ENCODE measurements around the gene LTBP4. TPM values are rescaled to one million over a fixed set of nuclear protein-coding genes. Genes with fewer than 3 reads are reported as not detected.

The LTBP4 gene
- polyA plus RNA-seq, 1 donor (not counting 4 experiments of a cell fraction or from before 2014, with no cell fraction given) = 29.6 TPM

DNA sequence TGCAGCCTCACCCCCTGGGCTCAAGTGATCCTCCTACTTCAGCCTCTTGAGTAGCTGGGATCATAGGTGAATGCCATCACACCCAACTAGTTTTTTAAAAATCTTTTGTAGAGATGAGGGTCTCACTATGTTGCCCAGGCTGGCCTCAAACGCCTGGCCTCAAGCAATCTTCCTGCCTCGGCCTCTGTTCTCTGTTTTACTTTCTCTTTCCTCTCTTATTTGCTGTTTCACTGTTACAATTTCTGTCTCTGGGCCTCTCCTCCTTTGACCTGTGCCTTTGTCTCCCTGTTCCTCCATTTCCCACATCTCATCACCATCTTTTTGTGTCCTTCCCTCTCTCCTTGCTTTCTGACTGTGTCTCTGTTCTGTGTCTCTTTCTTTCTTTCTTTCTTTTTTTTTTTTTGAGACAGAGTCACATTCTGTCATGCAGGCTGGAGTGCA is 15.2 kb upstream of the LTBP4 start:
- Histone ChIP-seq H4K20me1 (ENCODE audit: control insufficient read depth, extremely low read depth, insufficient read depth, low read length) (no peaks in the 10 kb centered on the region), H3K27ac (ENCODE audit: control insufficient read depth, insufficient read depth, low read length) (no peak overlapping the region)
- dilution Hi-C loops (cut with MboI; ENCODE audit: extremely low pct_ligation_motif_present, low sequenced_read_pairs) = no loop called here

DNA sequence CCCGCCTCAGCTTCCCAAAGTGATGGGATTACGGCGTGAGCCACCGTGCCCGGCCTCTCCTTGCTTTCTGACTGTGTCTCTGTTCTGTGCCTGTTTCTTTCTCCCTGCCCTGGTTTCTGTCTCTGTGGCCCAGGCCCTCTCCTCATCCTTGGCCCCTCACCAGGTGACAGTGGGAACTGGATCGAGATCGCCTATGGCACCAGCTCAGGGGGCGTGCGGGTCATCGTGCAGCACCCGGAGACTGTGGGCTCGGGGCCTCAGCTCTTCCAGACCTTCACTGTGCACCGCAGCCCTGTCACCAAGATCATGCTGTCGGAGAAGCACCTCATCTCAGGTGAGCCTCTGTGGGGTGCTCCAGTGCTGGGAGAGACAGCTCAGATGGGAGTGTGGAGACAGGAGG is 14.6 kb upstream of the LTBP4 start:
- dilution Hi-C loops (cut with MboI; ENCODE audit: extremely low pct_ligation_motif_present, low sequenced_read_pairs) = no loop called here
- FAIRE-seq (no peak), DNase-seq (ENCODE audit: low read depth, low spot score) (no peak)
- no peak overlapping the region for H3K27ac ChIP-seq (ENCODE audit: control insufficient read depth, insufficient read depth, low read length)
- H3K27me3 ChIP-seq (ENCODE audit: control insufficient read depth, extremely low read depth, insufficient read depth, low read length) = no peaks in the 10 kb centered on the region
- H3K4me1 ChIP-seq (ENCODE audit: control insufficient read depth, extremely low read depth, insufficient read depth, low read length) = peaks cover 11% of the 10 kb centered on the region
- H3K36me3 ChIP-seq (ENCODE audit: control insufficient read depth in 2 of 2, extremely low read depth in 1 of 2, insufficient read depth in 2 of 2, low read length in 2 of 2) = peaks cover 4 to 6% of the 10 kb centered on the region in 2 experiments
- H2AFZ ChIP-seq (ENCODE audit: control insufficient read depth, low read length) = no peak overlapping the region
- no peak overlapping the region for H3K4me3 ChIP-seq (ENCODE audit: control insufficient read depth in 2 of 3, extremely low read depth in 1 of 3, insufficient read depth in 2 of 3, low read depth in 1 of 3, low read length in 3 of 3)
- no peak for TF ChIP-seq EZH2 (IDR thresholded peaks at IDR 0.05; ENCODE audit: low read length)
- TF ChIP-seq, protein P1, sequence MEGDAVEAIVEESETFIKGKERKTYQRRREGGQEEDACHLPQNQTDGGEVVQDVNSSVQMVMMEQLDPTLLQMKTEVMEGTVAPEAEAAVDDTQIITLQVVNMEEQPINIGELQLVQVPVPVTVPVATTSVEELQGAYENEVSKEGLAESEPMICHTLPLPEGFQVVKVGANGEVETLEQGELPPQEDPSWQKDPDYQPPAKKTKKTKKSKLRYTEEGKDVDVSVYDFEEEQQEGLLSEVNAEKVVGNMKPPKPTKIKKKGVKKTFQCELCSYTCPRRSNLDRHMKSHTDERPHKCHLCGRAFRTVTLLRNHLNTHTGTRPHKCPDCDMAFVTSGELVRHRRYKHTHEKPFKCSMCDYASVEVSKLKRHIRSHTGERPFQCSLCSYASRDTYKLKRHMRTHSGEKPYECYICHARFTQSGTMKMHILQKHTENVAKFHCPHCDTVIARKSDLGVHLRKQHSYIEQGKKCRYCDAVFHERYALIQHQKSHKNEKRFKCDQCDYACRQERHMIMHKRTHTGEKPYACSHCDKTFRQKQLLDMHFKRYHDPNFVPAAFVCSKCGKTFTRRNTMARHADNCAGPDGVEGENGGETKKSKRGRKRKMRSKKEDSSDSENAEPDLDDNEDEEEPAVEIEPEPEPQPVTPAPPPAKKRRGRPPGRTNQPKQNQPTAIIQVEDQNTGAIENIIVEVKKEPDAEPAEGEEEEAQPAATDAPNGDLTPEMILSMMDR (optimal IDR thresholded peaks at IDR 0.05 in 1 of 3, IDR thresholded peaks at IDR 0.05 in 1 of 3, conservative IDR thresholded peaks at IDR 0.05 in 1 of 3; ENCODE audit: extremely low read depth in 1 of 3, insufficient read depth in 2 of 3, low read length in 3 of 3) = no peak
- no peak overlapping the region for H3K9ac ChIP-seq (ENCODE audit: control insufficient read depth, extremely low read depth, insufficient read depth, low read length)
- H3K79me2 ChIP-seq (ENCODE audit: control insufficient read depth, insufficient read depth, low read length) = no peaks in the 10 kb centered on the region
- no peaks in the 10 kb centered on the region for H3K9me1 ChIP-seq (ENCODE audit: control insufficient read depth, extremely low read depth, insufficient read depth, low read length)
- no peaks in the 10 kb centered on the region for H3K9me3 ChIP-seq (ENCODE audit: control insufficient read depth, low read depth, low read length)
- no peaks in the 10 kb centered on the region for H4K20me1 ChIP-seq (ENCODE audit: control insufficient read depth, extremely low read depth, insufficient read depth, low read length)
- no peak overlapping the region for H3K4me2 ChIP-seq (ENCODE audit: control insufficient read depth, extremely low read depth, insufficient read depth, low read depth, low read length)

More for the DNA sequence above, 15.2 kb upstream of the LTBP4 start:
- H3K36me3 ChIP-seq (ENCODE audit: control insufficient read depth in 2 of 2, extremely low read depth in 1 of 2, insufficient read depth in 2 of 2, low read length in 2 of 2) = peaks cover 6 to 8% of the 10 kb centered on the region in 2 experiments
- TF ChIP-seq EZH2 (IDR thresholded peaks at IDR 0.05; ENCODE audit: low read length) = no peak
- TF ChIP-seq, protein P1 (optimal IDR thresholded peaks at IDR 0.05 in 1 of 3, IDR thresholded peaks at IDR 0.05 in 1 of 3, conservative IDR thresholded peaks at IDR 0.05 in 1 of 3; ENCODE audit: extremely low read depth in 1 of 3, insufficient read depth in 2 of 3, low read length in 3 of 3) = no peak
- H3K79me2 ChIP-seq (ENCODE audit: control insufficient read depth, insufficient read depth, low read length) = no peaks in the 10 kb centered on the region
- H3K9ac ChIP-seq (ENCODE audit: control insufficient read depth, extremely low read depth, insufficient read depth, low read length) = no peak overlapping the region
- no peaks in the 10 kb centered on the region for H3K27me3 ChIP-seq (ENCODE audit: control insufficient read depth, extremely low read depth, insufficient read depth, low read length)
- no peaks in the 10 kb centered on the region for H3K9me1 ChIP-seq (ENCODE audit: control insufficient read depth, extremely low read depth, insufficient read depth, low read length)
- H3K4me3 ChIP-seq (ENCODE audit: control insufficient read depth in 2 of 3, extremely low read depth in 1 of 3, insufficient read depth in 2 of 3, low read depth in 1 of 3, low read length in 3 of 3) = no peak overlapping the region
- no peaks in the 10 kb centered on the region for H3K9me3 ChIP-seq (ENCODE audit: control insufficient read depth, low read depth, low read length)
- FAIRE-seq (no peak), DNase-seq (ENCODE audit: low read depth, low spot score) (no peak)
- H3K4me2 ChIP-seq (ENCODE audit: control insufficient read depth, extremely low read depth, insufficient read depth, low read depth, low read length) = no peak overlapping the region
- no peak overlapping the region for H2AFZ ChIP-seq (ENCODE audit: control insufficient read depth, low read length)
- peaks cover 11% of the 10 kb centered on the region for H3K4me1 ChIP-seq (ENCODE audit: control insufficient read depth, extremely low read depth, insufficient read depth, low read length)
